ENCODE measurements around the gene UBN2.
A peak's percentile ranks its signal among the peaks of the same experiment; 100 is the strongest.
"Not testable (repeated sequence)": the region's sequence is repeated elsewhere in the genome, so short reads cannot be mapped to it uniquely, and the experiment has no call there.

UBN2 gene

DNA sequence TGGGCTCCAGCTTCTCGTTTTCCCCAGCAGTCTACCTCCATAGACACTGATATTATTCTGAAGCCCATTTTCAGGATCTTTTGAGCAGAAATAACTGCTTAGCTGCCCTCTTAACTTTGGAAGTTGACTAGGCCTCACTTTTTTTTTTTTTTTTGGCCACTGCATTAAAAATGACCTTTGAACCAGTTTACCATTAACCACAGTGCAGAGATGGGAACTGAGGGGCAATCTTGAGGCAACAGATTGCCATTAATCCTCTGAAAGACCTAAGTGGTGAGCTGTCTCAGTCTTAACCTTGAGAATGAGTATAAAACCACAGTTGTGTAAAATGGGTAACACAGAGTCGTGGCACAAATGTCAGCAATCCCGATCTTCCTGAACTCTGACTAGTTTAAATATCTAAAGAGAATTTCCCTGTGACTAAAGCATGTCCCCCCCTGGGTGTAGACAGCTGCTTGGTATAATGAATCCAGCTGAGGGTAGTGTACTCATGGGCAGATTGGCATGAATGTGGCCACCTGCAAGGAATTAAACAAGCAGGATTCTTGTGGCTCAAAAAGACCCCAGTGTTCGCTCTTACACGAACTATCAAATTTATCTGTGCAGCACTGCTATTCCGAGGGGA lies 64.0 kb downstream of the UBN2 start:
- no peak for DNase-seq (ENCODE audit: low read depth)

DNA sequence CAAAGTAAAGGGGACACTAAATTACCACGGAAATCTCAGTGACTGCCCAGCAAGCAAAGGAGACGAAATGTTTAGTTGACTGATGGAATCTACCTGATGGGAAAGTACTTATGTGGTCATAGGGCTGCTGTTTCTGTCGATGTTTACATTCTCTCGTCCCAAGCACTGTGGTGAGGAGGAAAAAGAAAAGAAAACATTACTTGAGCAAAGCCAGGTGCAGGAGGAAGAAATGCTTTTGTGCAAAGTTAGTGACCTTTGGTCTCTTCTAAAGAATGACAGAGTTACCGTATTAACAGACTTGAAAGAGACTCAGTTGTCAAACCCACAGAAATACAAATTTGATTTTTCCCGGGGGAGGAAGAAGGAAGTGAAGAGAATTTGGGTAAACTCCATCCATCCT lies 66.8 kb downstream of the UBN2 start:
- no peak for DNase-seq (ENCODE audit: low read depth)

- no peak for DNase-seq (ENCODE audit: low read depth)
Measured at GRCh38 chr7:139299296-139299695, 68.3 kb downstream of the UBN2 start.

GRCh38 chr7:139300390-139300789 lies 69.4 kb downstream of the UBN2 start:
- no peak for DNase-seq (ENCODE audit: low read depth)

GRCh38 chr7:139304517-139304916 lies 73.5 kb downstream of the UBN2 start:
- DNase-seq (ENCODE audit: low read depth): no peak

DNA sequence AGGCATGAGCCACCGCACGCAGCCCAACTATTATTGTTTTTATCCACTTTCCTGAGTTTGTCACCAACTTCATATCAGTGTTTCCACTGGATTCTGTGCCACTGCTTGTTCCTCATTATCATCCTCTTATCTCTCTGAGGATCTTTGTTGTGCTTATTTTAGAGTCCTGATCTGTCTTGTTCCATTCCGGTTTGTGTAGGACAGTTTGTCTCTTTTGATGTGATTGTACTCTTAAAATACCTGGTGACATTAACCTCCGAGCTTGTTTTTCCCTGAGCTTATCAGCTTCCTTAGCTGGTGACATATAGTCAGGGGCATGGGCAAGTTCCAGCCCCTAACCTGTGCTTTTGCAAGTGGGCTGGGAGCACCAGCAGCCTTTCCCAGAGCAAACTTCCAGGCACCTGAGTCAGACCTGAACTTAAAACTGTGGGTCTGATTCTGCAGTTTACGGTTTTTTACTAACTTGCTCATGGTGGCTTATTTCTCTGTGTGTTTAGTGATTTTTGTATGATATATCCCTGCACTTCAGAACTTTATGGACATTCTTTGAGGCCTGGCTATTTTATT lies 87.0 kb downstream of the UBN2 start:
- DNase-seq (ENCODE audit: low read depth): no peak

DNA sequence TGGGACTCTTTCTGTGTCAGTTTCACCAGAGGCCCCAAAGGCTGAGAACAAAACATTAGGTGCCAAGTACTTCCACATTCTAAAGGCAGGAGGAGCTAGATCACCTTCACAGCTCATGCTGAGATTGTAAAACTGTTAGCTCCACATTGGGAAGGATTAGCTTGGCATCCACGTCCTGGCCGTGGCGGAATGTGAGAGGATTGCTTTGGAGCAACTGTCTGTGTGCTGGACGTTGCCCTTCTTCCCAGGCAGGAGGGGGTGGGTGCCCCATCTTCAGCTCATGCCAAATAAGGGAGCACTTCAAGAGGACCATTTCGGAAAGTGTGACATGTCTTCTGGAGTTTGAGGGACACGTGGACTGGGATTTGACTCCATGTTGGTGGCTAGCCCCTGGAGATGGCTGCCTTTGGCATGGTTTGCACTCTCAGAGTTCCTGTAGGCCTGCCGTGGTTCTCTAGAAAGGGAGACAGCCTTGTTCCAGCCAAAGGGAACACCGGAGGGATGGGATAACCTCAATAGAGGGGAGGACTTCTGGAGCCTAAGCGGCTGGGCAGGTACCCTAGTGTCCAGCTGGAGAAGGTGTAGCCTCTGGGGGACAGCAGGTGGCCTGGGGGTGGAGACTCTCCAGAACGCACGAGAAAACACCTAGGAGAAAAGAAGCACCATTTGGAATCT lies 90.2 kb downstream of the UBN2 start:
- no peak for DNase-seq (ENCODE audit: low read depth)

DNA sequence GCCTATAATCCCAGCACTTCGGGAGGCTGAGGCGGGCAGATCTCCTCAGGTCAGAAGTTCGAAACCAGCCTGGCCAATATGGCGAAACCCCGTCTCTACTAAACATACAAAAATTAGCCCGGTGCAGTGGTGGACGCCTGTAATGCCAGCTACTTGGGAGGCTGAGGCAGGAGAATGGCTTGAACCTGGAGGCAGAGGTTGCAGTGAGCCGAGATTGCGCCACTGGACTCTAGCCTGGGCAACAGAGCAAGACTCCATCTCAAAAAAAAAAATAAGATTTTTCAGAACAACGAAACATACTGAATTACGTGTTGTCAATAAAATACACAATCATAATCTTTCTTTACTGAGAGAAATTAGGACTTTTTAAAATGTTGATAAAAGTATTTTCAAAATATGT lies 93.7 kb downstream of the UBN2 start:
- not testable (repeated sequence) for DNase-seq (ENCODE audit: low read depth)

DNA sequence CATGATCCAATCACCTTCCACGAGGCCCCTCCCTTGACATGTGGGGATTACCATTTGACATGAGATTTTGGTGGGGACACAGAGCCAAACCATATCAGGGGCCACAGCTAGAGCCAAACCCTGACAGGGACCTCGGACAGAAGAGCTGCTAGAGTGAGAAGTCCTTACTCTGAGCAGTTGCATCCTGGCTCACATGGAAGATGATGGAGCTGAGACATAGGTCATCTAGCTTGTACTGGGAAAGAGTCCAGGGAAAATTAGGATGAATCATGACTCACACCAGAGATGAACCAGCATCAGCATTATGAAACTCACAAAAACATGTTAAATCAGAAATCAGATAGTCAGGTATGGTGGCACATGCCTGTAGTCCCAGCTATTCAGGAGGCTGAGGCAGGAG lies 97.3 kb downstream of the UBN2 start:
- no peak for DNase-seq (ENCODE audit: low read depth)

GRCh38 chr7:139329119-139329518 lies 98.1 kb downstream of the UBN2 start:
- no peak for DNase-seq (ENCODE audit: low read depth)

- DNase-seq (ENCODE audit: low read depth): no peak
Measured at GRCh38 chr7:139330333-139331030, 99.4 kb downstream of the UBN2 start.

- no peak for DNase-seq (ENCODE audit: low read depth)
Measured at GRCh38 chr7:139332697-139333359, 101.8 kb downstream of the UBN2 start.

DNA sequence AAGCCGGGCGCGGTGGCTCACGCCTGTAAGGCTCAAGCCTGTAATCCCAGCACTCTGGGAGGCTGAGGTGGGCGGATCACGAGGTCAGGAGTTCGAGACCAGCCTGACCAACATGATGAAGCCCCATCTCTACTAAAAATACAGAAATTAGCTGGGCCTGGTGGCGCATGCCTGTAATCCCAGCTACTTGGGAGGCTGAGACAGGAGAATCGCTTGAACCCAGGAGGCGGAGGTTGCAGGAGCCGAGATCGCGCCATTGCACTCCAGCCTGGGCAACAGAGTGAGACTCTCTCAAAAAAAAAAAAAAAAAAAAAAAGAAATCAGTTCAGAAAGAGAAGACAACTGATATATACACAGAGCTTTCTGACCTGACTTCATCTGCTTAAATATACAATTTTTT lies 102.4 kb downstream of the UBN2 start:
- DNase-seq (ENCODE audit: low read depth): not testable (repeated sequence)

DNA sequence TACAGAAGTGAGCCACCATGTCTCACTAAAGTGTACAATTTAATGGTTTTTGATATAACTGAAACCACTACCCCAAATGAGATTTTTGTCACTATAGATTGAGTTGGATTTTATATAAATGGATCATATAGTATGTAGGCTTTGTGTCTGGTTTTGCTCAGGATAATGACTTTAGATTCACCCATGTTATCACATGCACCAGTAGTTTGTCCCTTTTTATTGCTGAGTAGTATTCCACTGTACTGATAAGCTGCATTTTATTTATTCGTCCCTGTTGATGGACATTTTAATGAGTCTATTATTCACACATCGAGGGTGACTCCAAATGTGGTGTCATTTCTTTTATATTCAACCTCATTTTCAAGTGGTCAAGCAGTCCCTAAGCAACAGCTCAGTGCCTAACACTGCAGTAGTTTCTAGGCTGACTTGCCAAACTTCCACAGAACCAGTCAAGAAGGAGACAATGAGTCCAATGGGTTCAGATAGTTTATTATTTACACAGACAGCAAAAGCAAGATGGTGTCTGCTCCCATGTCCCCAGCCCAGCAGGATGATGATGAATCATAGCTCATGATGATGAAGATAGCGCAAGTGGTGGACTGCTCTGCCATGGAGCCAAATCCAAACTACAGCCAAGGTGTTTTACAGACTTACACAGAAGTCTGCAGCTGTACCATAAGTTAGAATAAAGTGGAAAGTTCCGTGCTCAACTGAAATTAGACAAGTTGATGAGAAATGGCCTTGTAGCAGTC lies 103.5 kb downstream of the UBN2 start:
- no peak for DNase-seq (ENCODE audit: low read depth)

GRCh38 chr7:139339025-139339424 lies 108.0 kb downstream of the UBN2 start:
- no peak for DNase-seq (ENCODE audit: low read depth)

DNA sequence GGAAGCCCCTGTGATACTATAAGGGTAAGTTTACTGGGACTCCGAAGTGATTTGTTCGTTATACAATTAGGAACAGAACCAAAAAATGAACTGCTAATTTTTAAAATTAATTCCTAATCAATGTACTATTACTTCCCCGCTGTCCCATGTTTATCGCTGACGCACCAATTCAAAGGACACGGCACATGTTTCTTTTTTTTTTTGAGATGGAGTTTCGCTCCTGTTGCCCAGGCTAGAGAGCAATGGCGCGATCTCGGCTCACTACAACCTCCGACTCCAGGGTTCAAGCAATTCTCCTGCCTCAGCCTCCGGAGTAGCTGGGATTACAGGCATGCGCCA lies 108.6 kb downstream of the UBN2 start:
- no peak for DNase-seq (ENCODE audit: low read depth)

DNA sequence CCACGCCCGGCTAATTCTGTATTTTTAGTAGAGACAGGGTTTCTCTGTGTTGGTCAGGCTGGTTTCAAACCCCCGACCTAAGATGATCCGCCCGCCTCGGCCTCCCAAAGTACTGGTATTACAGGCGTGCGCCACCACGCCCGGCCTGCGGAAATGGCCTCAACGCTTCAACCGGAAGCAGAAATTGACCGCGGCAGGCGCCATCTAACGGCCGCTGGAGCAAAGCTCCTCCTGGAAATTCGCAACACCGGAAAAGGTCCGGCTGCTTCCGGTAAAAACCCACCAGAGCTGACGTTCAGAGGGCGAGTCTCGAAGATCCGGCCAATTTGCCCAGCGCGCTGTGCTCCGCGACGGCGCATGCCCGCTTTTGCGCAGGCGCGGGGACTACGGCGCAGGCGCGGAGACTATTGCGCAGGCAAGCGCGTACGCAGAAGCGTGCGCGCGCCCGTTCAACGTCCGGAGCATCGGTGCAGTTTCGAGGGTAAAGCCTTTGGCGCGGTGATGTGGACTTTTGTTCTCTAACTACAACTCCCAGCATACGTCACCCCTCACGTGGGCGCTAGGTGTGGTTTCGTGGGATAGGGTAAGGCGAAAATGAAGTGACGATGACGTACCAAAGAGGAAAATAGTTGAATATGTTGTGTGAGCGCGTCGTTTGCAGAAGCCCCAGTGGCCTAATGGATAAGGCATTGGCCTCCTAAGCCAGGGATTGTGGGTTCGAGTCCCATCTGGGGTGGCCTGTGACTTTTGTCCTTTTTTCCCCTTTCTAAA lies 109.2 kb downstream of the UBN2 start:
- peak; percentile 93 for DNase-seq (ENCODE audit: low read depth)

- no peak for DNase-seq (ENCODE audit: low read depth)
Measured at GRCh38 chr7:139340808-139341057, 109.7 kb downstream of the UBN2 start.

- DNase-seq (ENCODE audit: low read depth): peak; percentile 86
Measured at GRCh38 chr7:139341058-139341775, 110.2 kb downstream of the UBN2 start, which contains the start of gene FMC1. FMC1 (plus strand) TSS chr7:139341337; CDS start chr7:139341385, 48 bp downstream.

GRCh38 chr7:139341776-139342226 lies 110.8 kb downstream of the UBN2 start:
- DNase-seq (ENCODE audit: low read depth): no peak

- no peak for DNase-seq (ENCODE audit: low read depth)
Measured at GRCh38 chr7:139345042-139345441, 114.0 kb downstream of the UBN2 start.
